Dendritic cell treated with granulocyte-macrophage colony-stimulating factor and Interleukin-4, amounts not matched to agents 40 ng/mL and 50 ng/mL, for 4 days (primary cell): ENCODE measurements around the gene USP16.
A peak's percentile ranks its signal among the peaks of the same experiment; 100 is the strongest.
"Not testable (repeated sequence)": the region's sequence is repeated elsewhere in the genome, so short reads cannot be mapped to it uniquely, and the experiment has no call there.

Source experiments
- H3K27ac Mint-ChIP-seq: one replicate; pipeline ENCODE4 v1.8.0; 2022; ENCODE audit warnings: mild to moderate bottlenecking, mixed read lengths
- H3K27me3 Mint-ChIP-seq: one replicate; pipeline ENCODE4 v1.8.0; 2022; ENCODE audit warnings: mild to moderate bottlenecking, mixed read lengths
- H3K36me3 Mint-ChIP-seq: one replicate; pipeline ENCODE4 v1.8.0; 2022; ENCODE audit warnings: low read depth, mixed read lengths
- H3K4me1 Mint-ChIP-seq: one replicate; pipeline ENCODE4 v1.8.0; 2022; ENCODE audit warnings: low read depth, mixed read lengths
- H3K4me3 Mint-ChIP-seq: one replicate; pipeline ENCODE4 v1.8.0; 2022; ENCODE audit warnings: mild to moderate bottlenecking, moderate library complexity, mixed read lengths
- H3K9me3 Mint-ChIP-seq: one replicate; pipeline ENCODE4 v1.8.0; 2022; ENCODE audit warnings: mixed read lengths
- intact Hi-C: fragments of 100-400 bp; cut with micrococcal nuclease; formaldehyde crosslinking; loops from one replicate; pipeline ENCODE4 v1.15.0; 2022

USP16 gene

DNA sequence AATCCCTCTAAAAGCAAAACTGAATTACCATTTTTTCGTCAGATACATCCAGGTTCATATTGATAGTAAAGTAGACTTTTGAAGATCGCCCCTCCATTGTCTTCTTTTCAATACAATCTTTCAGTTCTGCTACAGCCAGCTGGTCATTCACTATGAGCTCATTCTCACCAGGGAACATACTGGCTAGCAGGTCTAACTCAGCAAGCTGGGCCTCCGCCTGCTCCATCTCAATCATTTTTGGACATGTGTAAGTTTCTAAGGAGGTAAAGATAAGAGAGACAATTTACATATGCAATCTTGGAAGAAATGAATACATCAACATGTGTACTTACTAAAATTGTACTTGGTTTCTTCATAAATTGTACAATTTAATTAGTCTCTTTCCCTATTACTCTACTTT is 16.1 kb upstream of the USP16 start:
- intact Hi-C loops = no loop called here
- H3K9me3 Mint-ChIP-seq = no peaks in the 10 kb centered on the region
- H3K4me3 Mint-ChIP-seq = no peak overlapping the region
- no peak overlapping the region for H3K27ac Mint-ChIP-seq
- H3K4me1 Mint-ChIP-seq = peaks cover 6% of the 10 kb centered on the region
- no peaks in the 10 kb centered on the region for H3K27me3 Mint-ChIP-seq
- peaks cover 32% of the 10 kb centered on the region for H3K36me3 Mint-ChIP-seq

DNA sequence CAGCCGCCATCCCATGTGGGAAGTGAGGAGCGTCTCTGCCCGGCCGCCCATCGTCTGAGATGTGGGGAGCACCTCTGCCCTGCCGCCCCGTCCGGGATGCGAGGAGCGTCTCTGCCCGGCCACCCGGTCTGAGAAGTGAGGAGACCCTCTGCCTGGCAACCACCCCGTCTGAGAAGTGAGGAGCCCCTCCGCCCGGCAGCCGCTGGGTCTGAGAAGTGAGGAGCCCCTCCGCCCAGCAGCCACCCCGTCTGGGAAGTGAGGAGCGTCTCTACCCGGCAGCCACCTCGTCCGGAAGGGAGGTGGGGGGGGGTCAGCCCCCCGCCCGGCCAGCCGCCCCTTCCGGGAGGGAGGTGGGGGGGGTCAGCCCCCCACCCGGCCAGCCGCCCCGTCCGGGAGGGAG is 13.2 kb upstream of the USP16 start:
- H3K27me3 Mint-ChIP-seq, H3K9me3 Mint-ChIP-seq, H3K4me1 Mint-ChIP-seq, H3K4me3 Mint-ChIP-seq, intact Hi-C loops, H3K27ac Mint-ChIP-seq: not testable (repeated sequence)
- H3K36me3 Mint-ChIP-seq = peaks cover 30% of the 10 kb centered on the region

DNA sequence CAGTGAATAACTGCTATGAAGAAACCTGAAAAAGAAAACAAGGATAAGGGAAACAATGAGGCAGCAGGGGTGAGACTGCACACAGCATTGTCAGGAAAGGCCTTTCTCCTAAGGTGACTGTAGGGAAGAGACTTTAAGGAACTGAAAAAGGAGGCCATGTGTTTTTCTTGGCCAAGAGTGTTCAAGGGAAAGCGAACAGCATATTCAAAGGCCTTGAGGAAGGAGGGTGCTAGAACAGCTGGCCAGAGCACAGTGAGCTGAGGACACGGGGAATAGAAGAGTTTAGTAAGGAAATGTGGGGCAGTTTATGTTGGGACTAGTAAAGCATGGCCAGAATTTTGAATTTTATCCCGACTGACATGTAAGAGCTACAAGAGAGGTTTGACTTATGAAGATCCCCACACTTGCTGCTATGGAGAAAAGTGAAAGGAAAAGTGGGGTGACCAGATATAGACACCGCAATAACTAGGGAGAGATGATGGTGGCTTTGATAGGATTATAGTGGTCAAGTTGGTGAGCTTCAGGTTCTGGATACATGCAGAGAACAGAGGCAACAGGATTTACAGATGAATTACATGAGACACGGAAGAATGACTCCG is 6.7 kb upstream of the USP16 start:
- Mint-ChIP-seq H3K4me3 (peak overlapping the region; percentile 77), H3K36me3 (peaks cover 25% of the 10 kb centered on the region), H3K4me1 (peaks cover 15% of the 10 kb centered on the region), H3K9me3 (no peaks in the 10 kb centered on the region), H3K27ac (peak overlapping the region; percentile 89), H3K27me3 (no peaks in the 10 kb centered on the region)
- intact Hi-C loops = no loop called here

DNA sequence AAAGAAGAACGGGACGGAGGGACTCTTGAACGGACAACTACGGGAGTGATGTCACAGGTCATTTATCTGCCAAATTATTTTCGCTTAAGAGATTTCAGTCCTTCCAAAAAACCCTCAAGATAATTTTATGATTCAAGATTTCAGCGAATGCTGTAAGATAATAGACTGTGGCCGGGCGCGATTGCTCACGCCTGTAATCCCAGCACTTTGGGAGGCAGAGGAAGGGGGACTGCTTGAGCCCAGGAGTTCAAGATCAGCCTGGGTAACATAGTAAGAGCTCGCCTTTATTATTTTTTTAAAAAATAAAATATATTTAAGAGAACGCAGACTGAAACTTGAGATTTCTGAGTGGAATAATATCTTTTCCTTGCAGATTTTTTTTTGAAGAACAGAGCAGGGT is 5.9 kb upstream of the USP16 start:
- Mint-ChIP-seq H3K9me3 (no peaks in the 10 kb centered on the region), H3K4me3 (peak overlapping the region; percentile 77), H3K27me3 (no peaks in the 10 kb centered on the region), H3K27ac (peak overlapping the region; percentile 89), H3K36me3 (peaks cover 25% of the 10 kb centered on the region), H3K4me1 (peaks cover 15% of the 10 kb centered on the region)
- intact Hi-C loops = no loop called here

DNA sequence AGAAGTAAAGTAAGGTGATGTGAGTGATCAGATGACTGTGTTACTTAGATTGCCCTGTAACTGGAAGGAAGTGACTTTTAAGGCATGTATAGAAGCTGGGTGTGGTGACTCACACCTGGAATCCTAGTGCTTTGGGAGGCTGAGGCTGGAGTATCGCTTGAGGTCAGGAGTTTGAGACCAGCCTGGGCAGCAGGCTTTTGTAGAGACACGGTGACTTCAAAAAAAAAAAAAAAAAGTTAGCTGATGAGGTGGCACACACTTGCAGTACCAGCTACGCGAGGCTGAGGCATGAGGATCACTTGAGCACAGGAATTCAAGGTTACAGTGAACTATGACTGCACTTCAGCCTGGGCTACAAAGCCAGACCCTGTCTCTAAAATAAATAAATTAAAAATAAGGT is 2.3 kb upstream of the USP16 start:
- intact Hi-C loops = no loop called here
- Mint-ChIP-seq H3K36me3 (peaks cover 46% of the 10 kb centered on the region), H3K9me3 (no peaks in the 10 kb centered on the region), H3K4me3 (no peak overlapping the region), H3K4me1 (peaks cover 33% of the 10 kb centered on the region), H3K27me3 (no peaks in the 10 kb centered on the region), H3K27ac (no peak overlapping the region)

DNA sequence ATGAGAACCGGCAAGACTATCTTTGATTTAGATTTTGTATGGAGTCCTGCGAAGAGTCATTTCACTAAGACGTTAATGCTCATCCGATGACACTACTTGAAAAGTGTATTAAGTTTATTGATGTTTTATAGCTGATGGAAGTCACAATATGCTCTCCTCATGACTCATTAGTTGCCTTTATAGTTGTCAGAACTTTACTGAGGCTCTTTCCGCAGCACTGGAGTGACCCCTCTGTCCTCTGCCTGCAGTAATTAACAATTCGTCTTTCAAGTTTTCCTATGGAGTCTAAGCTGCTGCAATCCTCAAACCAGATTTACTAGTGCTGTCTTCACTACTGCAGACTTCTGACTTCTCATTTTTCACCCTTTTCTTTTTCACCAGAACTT is 853 bp downstream of the USP16 start:
- intact Hi-C loops = loop anchor here (1.0 to 5.0 kb wide), 2 partner anchors 33 to 47 kb away; partner anchors contain the start of genes CCT8 and LTN1
- Mint-ChIP-seq H3K4me3 (peak overlapping the region; percentile 86), H3K9me3 (no peaks in the 10 kb centered on the region), H3K27me3 (no peaks in the 10 kb centered on the region), H3K27ac (peak overlapping the region; percentile 98), H3K4me1 (peaks cover 20% of the 10 kb centered on the region), H3K36me3 (peaks cover 49% of the 10 kb centered on the region)

DNA sequence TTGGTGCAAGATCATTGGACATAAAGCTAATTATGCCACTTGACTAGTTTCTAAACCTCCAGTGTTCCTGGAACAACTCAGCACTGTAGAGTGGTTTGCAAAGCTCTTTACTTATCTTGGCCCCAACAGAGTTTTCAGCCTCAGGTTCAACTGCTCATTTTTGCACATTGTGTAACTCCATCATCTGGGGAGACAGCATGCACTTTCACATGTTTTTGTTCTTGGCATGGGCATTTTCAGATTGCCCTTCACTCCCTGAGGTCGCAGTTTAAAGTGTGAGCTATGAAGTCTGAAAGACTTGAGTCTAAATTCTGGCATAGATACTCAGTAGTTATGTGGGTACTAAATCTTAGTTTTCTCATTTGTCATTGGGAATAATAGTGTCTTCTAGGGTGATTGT is 5.1 kb downstream of the USP16 start:
- H3K4me1 Mint-ChIP-seq = peaks cover 26% of the 10 kb centered on the region
- no peak overlapping the region for H3K4me3 Mint-ChIP-seq
- H3K9me3 Mint-ChIP-seq = no peaks in the 10 kb centered on the region
- intact Hi-C loops = loop anchor here (5.0 kb wide), 1 partner anchor 43 kb away; the partner anchor contains the start of gene CCT8
- peaks cover 80% of the 10 kb centered on the region for H3K36me3 Mint-ChIP-seq
- H3K27me3 Mint-ChIP-seq = no peaks in the 10 kb centered on the region
- H3K27ac Mint-ChIP-seq = no peak overlapping the region

DNA sequence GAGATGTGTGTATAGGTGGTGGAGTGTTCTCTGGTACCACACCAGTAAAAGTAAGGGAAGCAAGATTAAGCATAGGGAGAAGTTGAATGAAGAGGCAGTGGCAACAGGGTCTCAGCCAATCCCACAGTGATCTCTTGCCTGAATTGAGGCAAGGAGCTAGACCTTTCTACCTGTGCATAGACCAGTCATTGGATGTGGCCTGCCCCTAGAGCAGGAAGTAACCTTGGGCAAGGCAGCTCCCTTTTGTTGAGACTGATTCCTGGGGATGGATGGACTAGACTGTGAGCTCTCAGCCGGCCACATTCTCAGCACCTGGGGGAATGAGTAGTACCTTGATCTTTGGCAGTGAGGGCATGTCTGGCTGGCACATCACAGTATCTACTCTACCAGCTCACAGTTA is 6.4 kb downstream of the USP16 start:
- Mint-ChIP-seq H3K4me1 (peaks cover 16% of the 10 kb centered on the region), H3K36me3 (peaks cover 76% of the 10 kb centered on the region), H3K27me3 (no peaks in the 10 kb centered on the region), H3K27ac (no peak overlapping the region), H3K9me3 (no peaks in the 10 kb centered on the region), H3K4me3 (no peak overlapping the region)
- intact Hi-C loops = no loop called here

DNA sequence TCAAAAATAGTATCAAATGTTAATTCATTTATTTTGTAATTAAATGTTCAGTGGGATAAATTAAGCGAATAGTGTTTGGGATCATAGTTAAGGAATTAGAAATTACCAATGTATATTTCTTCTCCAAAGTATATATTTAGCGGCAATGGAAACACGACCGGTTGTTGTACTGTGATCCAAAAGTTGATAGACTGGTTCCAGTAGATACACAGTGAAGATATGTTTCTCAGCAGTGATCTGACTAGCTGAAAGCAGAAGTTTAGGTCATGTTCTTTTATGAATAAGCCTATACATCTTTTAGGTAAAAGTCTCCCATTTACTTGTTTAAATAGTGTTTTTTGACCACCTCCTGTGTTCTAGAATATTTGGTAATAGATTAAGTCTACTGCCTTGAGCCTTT is 8.8 kb downstream of the USP16 start:
- no peak overlapping the region for H3K4me3 Mint-ChIP-seq
- intact Hi-C loops = no loop called here
- H3K9me3 Mint-ChIP-seq = no peaks in the 10 kb centered on the region
- peaks cover 6% of the 10 kb centered on the region for H3K4me1 Mint-ChIP-seq
- no peak overlapping the region for H3K27ac Mint-ChIP-seq
- H3K27me3 Mint-ChIP-seq = no peaks in the 10 kb centered on the region
- peaks cover 86% of the 10 kb centered on the region for H3K36me3 Mint-ChIP-seq

DNA sequence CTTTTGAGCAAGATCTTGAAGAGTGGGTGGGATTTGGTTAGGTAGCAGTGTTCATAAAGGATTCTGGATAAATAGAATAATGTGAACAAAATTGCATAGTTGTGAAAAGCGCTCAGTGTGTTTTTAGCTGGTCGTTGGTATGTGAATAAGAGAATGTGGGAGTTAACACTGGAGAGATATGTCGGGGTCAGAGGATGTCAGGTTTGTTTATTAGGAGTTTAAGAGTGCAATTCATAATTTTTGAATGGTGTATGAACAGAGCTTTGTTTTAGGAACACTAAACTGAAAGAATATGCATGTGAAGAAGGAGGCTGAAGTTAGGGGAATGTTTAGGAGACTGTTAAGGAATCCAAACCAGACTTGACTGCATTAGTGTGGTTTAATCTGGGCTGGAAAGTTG is 9.4 kb downstream of the USP16 start:
- Mint-ChIP-seq H3K27me3 (no peaks in the 10 kb centered on the region), H3K27ac (no peak overlapping the region), H3K4me1 (peaks cover 6% of the 10 kb centered on the region), H3K36me3 (peaks cover 87% of the 10 kb centered on the region), H3K4me3 (no peak overlapping the region), H3K9me3 (no peaks in the 10 kb centered on the region)
- intact Hi-C loops = no loop called here

DNA sequence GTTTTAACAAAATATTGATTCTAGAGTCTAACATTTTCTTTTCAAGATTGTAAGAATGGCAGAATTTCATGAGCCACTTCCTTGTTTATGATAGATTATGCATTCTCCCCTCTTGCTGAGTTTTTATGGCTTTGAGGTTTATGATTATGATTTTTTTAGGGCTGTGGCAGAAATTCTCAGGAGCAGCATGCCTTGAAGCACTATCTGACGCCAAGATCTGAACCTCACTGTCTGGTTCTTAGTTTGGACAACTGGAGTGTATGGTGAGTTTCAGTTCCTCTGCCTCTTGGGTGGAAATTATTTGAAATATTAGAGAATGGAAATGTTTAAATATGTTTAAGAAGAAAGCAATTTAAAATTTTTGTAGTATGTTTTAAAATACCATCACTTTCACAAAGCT is 10.2 kb downstream of the USP16 start:
- intact Hi-C loops = no loop called here
- H3K9me3 Mint-ChIP-seq = no peaks in the 10 kb centered on the region
- no peak overlapping the region for H3K27ac Mint-ChIP-seq
- peaks cover 6% of the 10 kb centered on the region for H3K4me1 Mint-ChIP-seq
- peaks cover 87% of the 10 kb centered on the region for H3K36me3 Mint-ChIP-seq
- no peak overlapping the region for H3K4me3 Mint-ChIP-seq
- H3K27me3 Mint-ChIP-seq = no peaks in the 10 kb centered on the region

DNA sequence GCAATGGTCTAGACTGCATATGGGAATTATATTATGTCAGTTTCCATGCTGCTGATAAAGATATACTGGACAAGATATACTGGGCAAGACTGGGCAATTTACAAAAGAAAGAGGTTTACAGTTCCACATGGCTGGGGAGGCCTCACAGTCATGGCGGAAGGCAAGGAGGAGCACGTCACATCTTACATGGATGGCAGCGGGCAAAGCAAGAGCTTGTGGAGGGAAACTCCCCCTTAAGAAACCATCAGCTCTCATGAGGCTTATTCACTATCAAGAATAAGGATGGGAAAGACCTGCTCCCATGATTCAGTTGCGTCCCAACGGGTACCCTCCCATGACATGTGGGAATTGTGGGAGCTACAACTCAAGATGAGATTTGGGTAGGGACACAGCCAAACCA is 27.8 kb downstream of the USP16 start:
- no peaks in the 10 kb centered on the region for H3K9me3 Mint-ChIP-seq
- H3K27me3 Mint-ChIP-seq = no peaks in the 10 kb centered on the region
- H3K27ac Mint-ChIP-seq = no peak overlapping the region
- H3K4me3 Mint-ChIP-seq = no peak overlapping the region
- intact Hi-C loops = no loop called here
- no peaks in the 10 kb centered on the region for H3K4me1 Mint-ChIP-seq
- H3K36me3 Mint-ChIP-seq = peaks cover 41% of the 10 kb centered on the region

DNA sequence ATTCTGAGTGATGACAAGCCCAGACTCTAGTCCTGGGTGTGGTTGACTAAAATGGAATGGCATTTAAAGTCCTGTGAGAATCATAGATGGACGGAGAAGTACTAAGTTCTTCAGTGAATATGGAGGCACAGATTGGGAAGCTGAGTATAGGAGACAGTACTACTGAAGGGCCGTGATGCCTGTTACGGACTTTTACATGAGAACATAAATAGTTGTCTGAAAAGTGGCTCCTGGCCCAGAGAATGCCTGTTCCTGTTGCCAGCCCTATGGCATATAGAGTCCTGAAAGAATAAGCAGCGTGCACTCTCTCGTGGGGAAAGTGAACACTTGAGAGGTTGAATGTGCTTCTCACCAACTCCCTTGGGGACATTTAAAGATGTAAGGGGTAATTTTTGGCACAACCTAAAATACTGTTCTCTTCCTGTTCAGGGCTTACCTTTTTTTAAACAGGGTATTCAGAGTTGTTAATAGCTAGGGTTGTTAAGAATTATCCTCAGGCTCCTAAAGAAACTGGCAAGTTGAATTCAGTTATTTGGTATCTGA is 28.6 kb downstream of the USP16 start:
- H3K27ac Mint-ChIP-seq = no peak overlapping the region

DNA sequence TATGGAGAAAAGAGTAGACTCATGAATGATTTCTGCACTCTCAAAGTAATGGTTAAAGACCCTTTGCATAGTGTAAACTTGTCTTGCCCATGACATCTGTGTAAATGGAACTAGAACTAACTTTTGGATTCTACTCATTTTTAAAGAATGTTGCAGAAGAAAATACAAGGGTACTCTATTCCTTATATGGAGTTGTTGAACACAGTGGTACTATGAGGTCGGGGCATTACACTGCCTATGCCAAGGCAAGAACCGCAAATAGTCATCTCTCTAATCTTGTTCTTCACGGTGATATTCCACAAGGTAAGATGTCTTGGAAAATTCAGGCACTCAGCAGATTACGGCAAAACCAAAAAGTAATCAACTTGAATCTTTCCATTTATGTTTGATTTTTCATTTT is 29.2 kb downstream of the USP16 start:
- intact Hi-C loops = no loop called here
- Mint-ChIP-seq H3K27me3 (no peaks in the 10 kb centered on the region), H3K9me3 (no peaks in the 10 kb centered on the region), H3K27ac (no peak overlapping the region), H3K4me1 (no peaks in the 10 kb centered on the region), H3K36me3 (peaks cover 48% of the 10 kb centered on the region), H3K4me3 (no peak overlapping the region)

More for the DNA sequence above, 28.6 kb downstream of the USP16 start:
- Mint-ChIP-seq H3K9me3 (no peaks in the 10 kb centered on the region), H3K27me3 (no peaks in the 10 kb centered on the region), H3K4me3 (no peak overlapping the region), H3K4me1 (no peaks in the 10 kb centered on the region), H3K36me3 (peaks cover 42% of the 10 kb centered on the region)
- intact Hi-C loops = no loop called here

DNA sequence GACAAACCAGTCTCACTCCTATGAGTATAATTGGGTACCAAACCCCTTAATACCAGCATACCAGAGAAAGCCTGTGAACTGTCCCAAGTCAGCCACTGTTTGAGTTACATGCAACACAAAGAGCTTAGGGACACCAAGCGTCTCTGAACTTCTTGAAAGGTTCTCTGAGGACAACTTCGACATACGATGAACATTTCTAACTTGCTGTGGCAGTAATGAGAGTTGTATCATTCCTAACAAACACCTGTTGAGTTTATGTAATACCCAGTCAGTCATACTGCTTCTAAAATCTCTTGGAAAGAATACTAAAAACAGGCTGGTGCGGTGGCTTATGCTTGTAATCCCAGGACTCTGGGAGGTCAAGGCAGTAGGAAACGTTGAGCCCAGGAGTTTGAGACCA is 30.6 kb downstream of the USP16 start:
- Mint-ChIP-seq H3K27ac (no peak overlapping the region), H3K9me3 (no peaks in the 10 kb centered on the region), H3K4me3 (no peak overlapping the region), H3K36me3 (peaks cover 61% of the 10 kb centered on the region), H3K27me3 (no peaks in the 10 kb centered on the region), H3K4me1 (no peaks in the 10 kb centered on the region)
- intact Hi-C loops = no loop called here
